Liver (tissue), 9 donors: ENCODE results near the gene SERPINB4. TPM values are rescaled to one million over a fixed set of nuclear protein-coding genes. Genes with fewer than 3 reads are reported as not detected.

Experiments used
- DNase-seq: peaks from one replicate; pipeline ENCODE4 v3.0.0-alpha.2; 2017; ENCODE audit warnings: low spot score
- H3K27ac ChIP-seq, 2 donors: one replicate each; pipeline ENCODE4 v1.7.0; 2013; ENCODE audit warnings: inconsistent platforms in 2 of 2, low read length in 2 of 2, control low read depth in 1 of 2, low read depth in 1 of 2, mild to moderate bottlenecking in 1 of 2
- H3K27me3 ChIP-seq, 4 donors: one replicate each; pipeline versions ENCODE4 v1.6.1 to v1.7.0; 2013; ENCODE audit warnings: low read length in 3 of 4, inconsistent platforms in 1 of 4, mild to moderate bottlenecking in 1 of 4, moderate library complexity in 1 of 4; ENCODE audit not compliant: control insufficient read depth in 4 of 4, insufficient read depth in 4 of 4
- H3K36me3 ChIP-seq, 4 donors: one replicate each; pipeline versions ENCODE4 v1.6.1 to v1.7.0; 2013; ENCODE audit warnings: low read length in 3 of 4, mild to moderate bottlenecking in 3 of 4, low read depth in 1 of 4, moderate library complexity in 1 of 4; ENCODE audit not compliant: control insufficient read depth in 4 of 4, insufficient read depth in 3 of 4
- H3K4me1 ChIP-seq, 4 donors: one replicate each; pipeline versions ENCODE4 v1.6.1 to v1.7.0; 2013; ENCODE audit warnings: low read length in 3 of 4, mild to moderate bottlenecking in 3 of 4, moderate library complexity in 1 of 4; ENCODE audit not compliant: control insufficient read depth in 4 of 4, insufficient read depth in 4 of 4
- H3K4me3 ChIP-seq, 3 donors: one replicate each; pipeline versions ENCODE4 v1.6.1 to v1.7.0; 2013; ENCODE audit warnings: low read length in 3 of 3, control low read depth in 1 of 3, low read depth in 1 of 3, mild to moderate bottlenecking in 1 of 3
- H3K9ac ChIP-seq, 2 donors: one replicate each; pipeline ENCODE4 v1.7.0; 2013; ENCODE audit warnings: low read length in 2 of 2, mild to moderate bottlenecking in 2 of 2, moderate library complexity in 2 of 2, control low read depth in 1 of 2, low read depth in 1 of 2
- H3K9me3 ChIP-seq, 4 donors: one replicate each; pipeline versions ENCODE4 v1.6.1 to v1.7.0; 2013; ENCODE audit warnings: low read length in 3 of 4; ENCODE audit not compliant: control insufficient read depth in 4 of 4
- EGR1 ChIP-seq, 2 donors: IDR thresholded peaks; 2 replicates each; pipeline ENCODE4 v1.6.1; 2016 to 2018; ENCODE audit warnings: antibody characterized with exemption in 2 of 2, low read depth in 2 of 2
- FOXA1 ChIP-seq: IDR thresholded peaks from 2 replicates; pipeline ENCODE4 v1.6.1; 2016; ENCODE audit warnings: antibody characterized with exemption
- FOXA2 ChIP-seq: IDR thresholded peaks from 2 replicates; pipeline ENCODE4 v1.6.1; 2016; ENCODE audit warnings: antibody characterized with exemption
- GABPA ChIP-seq, 2 donors: IDR thresholded peaks in 1 of 2; conservative IDR thresholded peaks in 1 of 2; 2 replicates each; pipeline ENCODE4 v1.6.1; 2016; ENCODE audit warnings: antibody characterized with exemption in 2 of 2, mild to moderate bottlenecking in 1 of 2, moderate library complexity in 1 of 2
- HNF4A ChIP-seq, 2 donors: conservative IDR thresholded peaks; 2 replicates each; pipeline ENCODE4 v1.6.1; 2016; ENCODE audit warnings: antibody characterized with exemption in 2 of 2, mild to moderate bottlenecking in 2 of 2
- HNF4G ChIP-seq: IDR thresholded peaks from 2 replicates; pipeline ENCODE4 v1.6.1; 2016; ENCODE audit warnings: antibody characterized with exemption
- JUND ChIP-seq, 2 donors: IDR thresholded peaks; 2 replicates each; pipeline ENCODE4 v1.6.1; 2016; ENCODE audit warnings: antibody characterized with exemption in 2 of 2
- NR2F2 ChIP-seq: IDR thresholded peaks from 2 replicates; pipeline ENCODE4 v1.6.1; 2016; ENCODE audit warnings: antibody characterized with exemption
- RAD21 ChIP-seq, 2 donors: IDR thresholded peaks; 2 replicates each; pipeline ENCODE4 v1.6.1; 2016; ENCODE audit warnings: antibody characterized with exemption in 2 of 2, mild to moderate bottlenecking in 2 of 2
- RXRA ChIP-seq, 2 donors: IDR thresholded peaks; 2 replicates each; pipeline ENCODE4 v1.6.1; 2017 to 2018; ENCODE audit warnings: antibody characterized with exemption in 2 of 2, mild to moderate bottlenecking in 1 of 2
- SP1 ChIP-seq: IDR thresholded peaks from 2 replicates; pipeline ENCODE4 v1.6.1; 2018; ENCODE audit warnings: antibody characterized with exemption, mild to moderate bottlenecking
- TAF1 ChIP-seq: conservative IDR thresholded peaks from 2 replicates; pipeline ENCODE4 v1.6.1; 2016; ENCODE audit warnings: antibody characterized with exemption, mild to moderate bottlenecking
- YY1 ChIP-seq: IDR thresholded peaks from 2 replicates; pipeline ENCODE4 v1.6.1; 2016; ENCODE audit warnings: antibody characterized with exemption, mild to moderate bottlenecking
- WGBS: extraction: QIAGEN DNeasy Blood & Tissue Kit; methylation state at CpG from one replicate; pipeline ENCODE4 v1.1.7; 2013; 5-methylcytosine and 5-hydroxymethylcytosine counted together
- polyA plus RNA-seq, 2 donors: library from polyadenylated mRNA; stranded (reverse) in 1 of 2; unstranded in 1 of 2; fragments of 200-250 nt in 1 of 2; fragments of >200 nt in 1 of 2; fragmentation: Nextera tagmentation in 1 of 2; extraction: Ambion mirVana in 1 of 2; gene quantifications; one replicate each; pipeline versions ENCODE4 v1.2.1 to v1.2.3, GENCODE V29; 2013 to 2015
- total RNA-seq, 2 donors: library from RNA; depleted of rRNA; stranded (reverse); fragments of >200 nt; gene quantifications; one replicate each; pipeline ENCODE4 v1.2.3, GENCODE V29; 2014
- TF ChIP-seq, protein P1 (sequence below): IDR thresholded peaks from 2 replicates; pipeline ENCODE4 v1.6.1; 2016; ENCODE audit warnings: antibody characterized with exemption, mild to moderate bottlenecking
- TF ChIP-seq, protein P2 (sequence below): IDR thresholded peaks from 2 replicates; pipeline ENCODE4 v1.6.1; 2016; ENCODE audit warnings: antibody characterized with exemption
- TF ChIP-seq, protein P3 (sequence below): IDR thresholded peaks from 2 replicates; pipeline ENCODE4 v1.6.1; 2016; ENCODE audit warnings: antibody characterized with exemption
- TF ChIP-seq, protein P4 (sequence below): IDR thresholded peaks from 2 replicates; pipeline ENCODE4 v1.6.1; 2016; ENCODE audit warnings: antibody characterized with exemption
- donor health status: healthy.
- donor health status: healthy.
- donor health status: healthy.
- donor health status: healthy.
- donor health status: healthy.

SERPINB4 gene
- total and polyA plus RNA-seq, 4 donors: not detected

DNA sequence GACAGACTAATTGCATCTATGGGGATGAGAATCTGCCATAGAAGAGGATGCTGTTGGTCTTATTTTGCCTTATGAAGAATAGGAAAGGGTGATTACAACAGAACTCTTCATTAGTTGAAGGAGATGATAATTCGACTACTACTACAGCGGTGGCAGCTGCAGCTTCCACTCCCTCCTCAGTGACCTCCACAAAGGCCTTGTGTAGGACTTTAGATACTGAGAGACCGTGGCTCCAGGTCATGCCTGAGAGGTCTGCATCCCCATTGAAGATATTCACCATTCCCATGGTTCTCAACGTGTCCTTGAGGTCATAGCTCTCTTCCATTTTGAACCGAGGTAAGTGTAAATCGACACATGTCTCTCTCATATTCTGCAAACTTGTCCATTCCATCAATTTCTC is 6.4 kb downstream of the SERPINB4 start:
- WGBS: 87% methylated on average over 6 of the region's 6 CpGs
- no peak for DNase-seq
- no peak overlapping the region for H3K9ac ChIP-seq
- H3K27ac ChIP-seq: no peak overlapping the region
- no peak overlapping the region for H3K4me3 ChIP-seq
- TF ChIP-seq JUND (IDR thresholded peaks at IDR 0.05) (no peak), HNF4A (conservative IDR thresholded peaks at IDR 0.05) (no peak), RAD21 (IDR thresholded peaks at IDR 0.05) (no peak), SP1 (no peak), RXRA (IDR thresholded peaks at IDR 0.05) (no peak), FOXA1 (no peak), HNF4G (no peak), EGR1 (IDR thresholded peaks at IDR 0.05; ENCODE audit: low read depth in 2 of 2) (no peak), GABPA (IDR thresholded peaks at IDR 0.05 in 1 of 2, conservative IDR thresholded peaks at IDR 0.05 in 1 of 2) (no peak), YY1 (no peak)
- TF ChIP-seq, protein P1, sequence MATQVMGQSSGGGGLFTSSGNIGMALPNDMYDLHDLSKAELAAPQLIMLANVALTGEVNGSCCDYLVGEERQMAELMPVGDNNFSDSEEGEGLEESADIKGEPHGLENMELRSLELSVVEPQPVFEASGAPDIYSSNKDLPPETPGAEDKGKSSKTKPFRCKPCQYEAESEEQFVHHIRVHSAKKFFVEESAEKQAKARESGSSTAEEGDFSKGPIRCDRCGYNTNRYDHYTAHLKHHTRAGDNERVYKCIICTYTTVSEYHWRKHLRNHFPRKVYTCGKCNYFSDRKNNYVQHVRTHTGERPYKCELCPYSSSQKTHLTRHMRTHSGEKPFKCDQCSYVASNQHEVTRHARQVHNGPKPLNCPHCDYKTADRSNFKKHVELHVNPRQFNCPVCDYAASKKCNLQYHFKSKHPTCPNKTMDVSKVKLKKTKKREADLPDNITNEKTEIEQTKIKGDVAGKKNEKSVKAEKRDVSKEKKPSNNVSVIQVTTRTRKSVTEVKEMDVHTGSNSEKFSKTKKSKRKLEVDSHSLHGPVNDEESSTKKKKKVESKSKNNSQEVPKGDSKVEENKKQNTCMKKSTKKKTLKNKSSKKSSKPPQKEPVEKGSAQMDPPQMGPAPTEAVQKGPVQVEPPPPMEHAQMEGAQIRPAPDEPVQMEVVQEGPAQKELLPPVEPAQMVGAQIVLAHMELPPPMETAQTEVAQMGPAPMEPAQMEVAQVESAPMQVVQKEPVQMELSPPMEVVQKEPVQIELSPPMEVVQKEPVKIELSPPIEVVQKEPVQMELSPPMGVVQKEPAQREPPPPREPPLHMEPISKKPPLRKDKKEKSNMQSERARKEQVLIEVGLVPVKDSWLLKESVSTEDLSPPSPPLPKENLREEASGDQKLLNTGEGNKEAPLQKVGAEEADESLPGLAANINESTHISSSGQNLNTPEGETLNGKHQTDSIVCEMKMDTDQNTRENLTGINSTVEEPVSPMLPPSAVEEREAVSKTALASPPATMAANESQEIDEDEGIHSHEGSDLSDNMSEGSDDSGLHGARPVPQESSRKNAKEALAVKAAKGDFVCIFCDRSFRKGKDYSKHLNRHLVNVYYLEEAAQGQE: no peak
- TF ChIP-seq, protein P2, sequence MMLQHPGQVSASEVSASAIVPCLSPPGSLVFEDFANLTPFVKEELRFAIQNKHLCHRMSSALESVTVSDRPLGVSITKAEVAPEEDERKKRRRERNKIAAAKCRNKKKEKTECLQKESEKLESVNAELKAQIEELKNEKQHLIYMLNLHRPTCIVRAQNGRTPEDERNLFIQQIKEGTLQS: no peak
- TF ChIP-seq, protein P3, sequence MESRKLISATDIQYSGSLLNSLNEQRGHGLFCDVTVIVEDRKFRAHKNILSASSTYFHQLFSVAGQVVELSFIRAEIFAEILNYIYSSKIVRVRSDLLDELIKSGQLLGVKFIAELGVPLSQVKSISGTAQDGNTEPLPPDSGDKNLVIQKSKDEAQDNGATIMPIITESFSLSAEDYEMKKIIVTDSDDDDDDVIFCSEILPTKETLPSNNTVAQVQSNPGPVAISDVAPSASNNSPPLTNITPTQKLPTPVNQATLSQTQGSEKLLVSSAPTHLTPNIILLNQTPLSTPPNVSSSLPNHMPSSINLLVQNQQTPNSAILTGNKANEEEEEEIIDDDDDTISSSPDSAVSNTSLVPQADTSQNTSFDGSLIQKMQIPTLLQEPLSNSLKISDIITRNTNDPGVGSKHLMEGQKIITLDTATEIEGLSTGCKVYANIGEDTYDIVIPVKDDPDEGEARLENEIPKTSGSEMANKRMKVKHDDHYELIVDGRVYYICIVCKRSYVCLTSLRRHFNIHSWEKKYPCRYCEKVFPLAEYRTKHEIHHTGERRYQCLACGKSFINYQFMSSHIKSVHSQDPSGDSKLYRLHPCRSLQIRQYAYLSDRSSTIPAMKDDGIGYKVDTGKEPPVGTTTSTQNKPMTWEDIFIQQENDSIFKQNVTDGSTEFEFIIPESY: no peak
- H3K36me3 ChIP-seq: no peaks in the 10 kb centered on the region
- H3K27me3 ChIP-seq: no peaks in the 10 kb centered on the region
- no peaks in the 10 kb centered on the region for H3K9me3 ChIP-seq
- H3K4me1 ChIP-seq: no peaks in the 10 kb centered on the region

DNA sequence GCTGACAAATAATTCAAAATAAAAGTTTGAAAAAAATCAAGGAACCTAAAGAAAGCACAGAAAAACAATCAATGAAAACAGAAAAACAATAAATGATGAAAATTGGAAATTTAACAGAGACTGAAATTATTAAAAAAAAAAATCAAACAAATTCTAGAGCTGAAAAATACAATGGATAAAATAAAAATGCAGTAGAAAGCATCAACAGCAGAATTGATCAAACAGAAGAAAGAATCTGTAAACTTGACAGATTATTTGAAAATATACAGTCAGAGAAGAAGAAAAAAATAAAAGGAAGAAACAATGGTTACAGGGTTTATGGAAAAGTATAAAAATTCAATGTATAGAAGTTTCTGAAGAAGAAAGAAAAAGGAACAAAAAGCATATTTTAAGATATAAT is 16.2 kb downstream of the SERPINB4 start:
- no peak overlapping the region for H3K4me3 ChIP-seq
- no peak overlapping the region for H3K9ac ChIP-seq
- H3K9me3 ChIP-seq: peaks cover 3 to 13% (median 9%) of the 10 kb centered on the region in 4 donors
- no peak overlapping the region for H3K27ac ChIP-seq
- H3K27me3 ChIP-seq: no peaks in the 10 kb centered on the region
- H3K36me3 ChIP-seq: no peaks in the 10 kb centered on the region
- H3K4me1 ChIP-seq: no peaks in the 10 kb centered on the region
- TF ChIP-seq HNF4G: no peak
- TF ChIP-seq RXRA (IDR thresholded peaks at IDR 0.05): no peak
- no peak for TF ChIP-seq NR2F2
- no peak for TF ChIP-seq SP1
- no peak for TF ChIP-seq FOXA1
- DNase-seq: no peak

DNA sequence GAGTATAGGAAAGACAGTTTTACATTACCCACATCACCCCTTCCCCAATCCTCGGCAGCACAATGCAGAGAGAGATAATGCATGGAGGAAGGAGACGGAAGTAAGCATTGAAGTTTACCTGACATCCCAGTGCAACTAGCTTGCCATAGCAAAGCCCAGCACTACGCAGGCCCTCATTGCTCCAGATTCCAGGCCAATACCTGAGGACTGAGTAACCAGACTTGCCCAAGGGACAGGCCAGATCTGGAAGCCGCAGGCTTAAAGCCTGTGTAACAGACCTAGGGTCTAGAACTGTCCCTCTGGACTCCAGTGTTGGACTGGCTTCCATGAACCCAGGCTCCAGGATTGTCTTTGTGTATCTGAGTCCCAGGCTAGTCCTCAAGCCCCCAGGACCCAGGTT is 17.6 kb downstream of the SERPINB4 start:
- Histone ChIP-seq H3K36me3 (no peaks in the 10 kb centered on the region), H3K9ac (no peak overlapping the region), H3K9me3 (peaks cover 3 to 13% (median 9%) of the 10 kb centered on the region in 4 donors), H3K4me3 (peak overlapping the region in 1 of 3 donors; percentile 9), H3K4me1 (no peaks in the 10 kb centered on the region), H3K27ac (no peak overlapping the region), H3K27me3 (no peaks in the 10 kb centered on the region)
- 76% methylated on average over 4 of the region's 4 CpGs for WGBS
- DNase-seq: no peak
- TF ChIP-seq, protein P3: no peak
- TF ChIP-seq SP1 (no peak), FOXA2 (no peak), YY1 (no peak), EGR1 (IDR thresholded peaks at IDR 0.05; ENCODE audit: low read depth in 2 of 2) (no peak), TAF1 (no peak), RAD21 (IDR thresholded peaks at IDR 0.05) (no peak), FOXA1 (no peak), RXRA (IDR thresholded peaks at IDR 0.05) (no peak), NR2F2 (no peak), HNF4G (no peak), HNF4A (conservative IDR thresholded peaks at IDR 0.05) (no peak)
- TF ChIP-seq, protein P4, sequence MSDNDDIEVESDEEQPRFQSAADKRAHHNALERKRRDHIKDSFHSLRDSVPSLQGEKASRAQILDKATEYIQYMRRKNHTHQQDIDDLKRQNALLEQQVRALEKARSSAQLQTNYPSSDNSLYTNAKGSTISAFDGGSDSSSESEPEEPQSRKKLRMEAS: no peak
